Transverse colon (tissue), 4 donors: ENCODE results near the gene GOLM1. TPM values are rescaled to one million over a fixed set of nuclear protein-coding genes. Genes with fewer than 3 reads are reported as not detected.

Source experiments
- DNase-seq: peaks from one replicate; pipeline ENCODE4 v3.0.0-alpha.2; 2019
- H3K27ac ChIP-seq, 4 donors: fragments of 200-600 bp; sonication (generic); 2 replicates each; pipeline ENCODE4 v1.5.1; 2016 to 2018; ENCODE audit warnings: inconsistent platforms in 4 of 4
- H3K27me3 ChIP-seq: fragments of 200-600 bp; sonication (generic); 2 replicates; pipeline ENCODE4 v1.5.1; 2017; ENCODE audit warnings: inconsistent platforms
- H3K36me3 ChIP-seq, 4 donors: fragments of 200-600 bp; sonication (generic); 2 replicates each; pipeline ENCODE4 v1.5.1; 2017 to 2019; ENCODE audit warnings: inconsistent platforms in 4 of 4
- H3K4me1 ChIP-seq, 4 donors: fragments of 200-600 bp; sonication (generic); 2 replicates each; pipeline ENCODE4 v1.5.1; 2017 to 2020; ENCODE audit warnings: inconsistent platforms in 4 of 4
- H3K4me3 ChIP-seq, 4 donors: fragments of 200-600 bp; sonication (generic); 1 replicate in 1 of 4; 2 replicates in 3 of 4; pipeline versions ENCODE4 v1.5.1 to v1.6.1; 2017 to 2019; ENCODE audit warnings: inconsistent platforms in 4 of 4
- H3K9me3 ChIP-seq, 2 donors: fragments of 200-600 bp; sonication (generic); 2 replicates each; pipeline ENCODE4 v1.5.1; 2017 to 2019; ENCODE audit warnings: inconsistent platforms in 2 of 2
- EP300 ChIP-seq: sonication (generic); formaldehyde crosslinking; IDR thresholded peaks from one replicate; pipeline ENCODE4 v1.6.1; 2017; ENCODE audit warnings: antibody characterized with exemption, low read depth
- POLR2A ChIP-seq: fragments of 450-650 bp; IDR thresholded peaks from one replicate; pipeline ENCODE4 v1.6.1; 2016; ENCODE audit warnings: antibody characterized with exemption, mild to moderate bottlenecking, moderate library complexity
- POLR2AphosphoS5 ChIP-seq, 3 donors: sonication (generic); formaldehyde crosslinking; IDR thresholded peaks; one replicate each; pipeline ENCODE4 v1.6.1; 2016; ENCODE audit warnings: antibody characterized with exemption in 3 of 3
- WGBS, 2 donors: methylation state at CpG; one replicate each; pipeline ENCODE4 v1.1.5; 2018; ENCODE audit warnings: low coverage in 1 of 2; 5-methylcytosine and 5-hydroxymethylcytosine counted together
- in situ Hi-C, 4 donors: fragments of 200-750 bp; cut with MboI; loops; one replicate each; pipeline versions ENCODE4 v1.15.0 to v1.15.1; 2017; ENCODE audit warnings: low sequenced_read_pairs in 3 of 4, low pct_ligation_motif_present in 1 of 4, low pct_unique_long_range_greater_than_20kb in 1 of 4
- intact Hi-C: fragments of 100-400 bp; cut with DNase I; formaldehyde crosslinking; loops from one replicate; pipeline ENCODE4 v1.15.1; 2023; ENCODE audit warnings: low total_unique reads
- total RNA-seq, 4 donors: library from RNA; depleted of rRNA; stranded (reverse); fragments of >200 nt; gene quantifications; one replicate each; pipeline ENCODE4 v1.1.0, GENCODE V29; 2016
- TF ChIP-seq, protein P1 (sequence below), 5 experiments: fragments of 200-600 bp in 3 of 5; fragments of 450-650 bp in 2 of 5; sonication (generic) in 3 of 5; IDR thresholded peaks; 1 replicate in 2 of 5; 2 replicates in 3 of 5; pipeline ENCODE4 v1.5.1; 2016 to 2017; ENCODE audit warnings: antibody characterized with exemption in 5 of 5, inconsistent platforms in 3 of 5, mild to moderate bottlenecking in 2 of 5, moderate library complexity in 1 of 5

GOLM1 gene
- total RNA-seq, 4 donors from 2014 or later, result 96.1 to 295 (median 177) TPM

DNA sequence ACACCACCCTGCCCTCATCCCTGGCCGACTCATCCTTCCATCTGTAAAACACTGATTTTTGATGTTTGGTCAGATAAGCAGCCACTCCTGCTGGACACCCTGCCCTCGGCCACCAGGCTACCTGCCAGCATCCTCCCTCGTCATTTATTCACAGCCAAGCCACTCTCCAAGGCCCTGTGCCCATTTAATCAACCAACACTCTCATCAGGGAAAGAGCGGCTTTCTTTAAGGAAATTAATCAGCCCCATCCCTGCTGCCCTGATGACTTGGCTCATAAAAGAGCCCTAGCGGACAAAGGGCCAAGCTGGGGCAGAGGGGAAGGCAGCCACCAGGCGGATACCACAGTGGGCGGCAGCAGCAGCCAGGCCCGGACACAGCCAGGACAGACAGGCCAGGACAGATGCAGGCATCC lies 52.4 kb downstream of the GOLM1 start:
- Histone ChIP-seq H3K36me3 (no peaks in the 10 kb centered on the region), H3K27me3 (no peaks in the 10 kb centered on the region), H3K4me3 (no peak overlapping the region), H3K9me3 (no peaks in the 10 kb centered on the region), H3K4me1 (peaks cover 0 to 6% (median 0%) of the 10 kb centered on the region in 4 donors), H3K27ac (no peak overlapping the region)
- no peak for DNase-seq
- in situ Hi-C loops (no loop called here), intact Hi-C loops (no loop called here)
- TF ChIP-seq POLR2AphosphoS5 (IDR thresholded peaks at IDR 0.05) (no peak), EP300 (no peak), POLR2A (no peak)
- TF ChIP-seq, protein P1, sequence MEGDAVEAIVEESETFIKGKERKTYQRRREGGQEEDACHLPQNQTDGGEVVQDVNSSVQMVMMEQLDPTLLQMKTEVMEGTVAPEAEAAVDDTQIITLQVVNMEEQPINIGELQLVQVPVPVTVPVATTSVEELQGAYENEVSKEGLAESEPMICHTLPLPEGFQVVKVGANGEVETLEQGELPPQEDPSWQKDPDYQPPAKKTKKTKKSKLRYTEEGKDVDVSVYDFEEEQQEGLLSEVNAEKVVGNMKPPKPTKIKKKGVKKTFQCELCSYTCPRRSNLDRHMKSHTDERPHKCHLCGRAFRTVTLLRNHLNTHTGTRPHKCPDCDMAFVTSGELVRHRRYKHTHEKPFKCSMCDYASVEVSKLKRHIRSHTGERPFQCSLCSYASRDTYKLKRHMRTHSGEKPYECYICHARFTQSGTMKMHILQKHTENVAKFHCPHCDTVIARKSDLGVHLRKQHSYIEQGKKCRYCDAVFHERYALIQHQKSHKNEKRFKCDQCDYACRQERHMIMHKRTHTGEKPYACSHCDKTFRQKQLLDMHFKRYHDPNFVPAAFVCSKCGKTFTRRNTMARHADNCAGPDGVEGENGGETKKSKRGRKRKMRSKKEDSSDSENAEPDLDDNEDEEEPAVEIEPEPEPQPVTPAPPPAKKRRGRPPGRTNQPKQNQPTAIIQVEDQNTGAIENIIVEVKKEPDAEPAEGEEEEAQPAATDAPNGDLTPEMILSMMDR (IDR thresholded peaks at IDR 0.05), result no peak
- 54 to 71% methylated on average over 4 to 8 of the region's 8 CpGs for WGBS, 2 donors

DNA sequence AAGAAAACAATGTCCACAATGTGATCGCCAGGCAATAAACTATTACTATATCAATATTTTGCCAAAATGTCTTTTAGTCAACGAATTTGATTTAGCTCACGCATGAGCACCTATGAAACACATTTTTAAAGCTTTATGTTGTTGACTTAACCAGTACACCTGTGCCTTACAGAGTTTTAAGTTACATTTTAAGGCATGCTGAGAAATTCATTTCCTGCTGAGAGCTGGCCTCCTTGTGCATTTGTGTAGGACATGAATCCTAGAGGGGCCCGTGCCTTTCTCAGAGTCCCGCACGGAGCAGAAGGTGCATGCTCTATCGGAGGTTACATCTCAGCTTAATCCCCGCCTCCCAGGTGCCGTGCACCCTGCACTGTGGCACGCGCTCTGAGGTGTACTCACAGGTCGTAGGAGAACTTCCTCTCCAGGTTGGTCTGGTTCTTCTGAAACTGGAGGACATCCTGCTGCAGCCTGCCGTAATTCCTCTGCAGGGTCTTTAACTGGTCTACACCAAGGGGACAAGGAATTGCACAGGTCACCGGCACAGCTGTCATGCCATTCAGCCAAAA lies 53.2 kb downstream of the GOLM1 start:
- no peaks in the 10 kb centered on the region for H3K27me3 ChIP-seq
- TF ChIP-seq, protein P1 (IDR thresholded peaks at IDR 0.05), result no peak
- TF ChIP-seq POLR2AphosphoS5 (IDR thresholded peaks at IDR 0.05) (no peak), POLR2A (no peak), EP300 (no peak)
- no peaks in the 10 kb centered on the region for H3K36me3 ChIP-seq
- in situ Hi-C loops (no loop called here), intact Hi-C loops (no loop called here)
- DNase-seq, result peak; percentile 33
- no peak overlapping the region for H3K4me3 ChIP-seq
- WGBS, 2 donors, result 67 to 68% methylated on average over 3 to 14 of the region's 14 CpGs
- peaks cover 0 to 9% (median 3%) of the 10 kb centered on the region in 4 donors for H3K4me1 ChIP-seq
- H3K27ac ChIP-seq, result no peak overlapping the region
- H3K9me3 ChIP-seq, result no peaks in the 10 kb centered on the region

GRCh38 chr9:86045654-86046053 lies 53.7 kb downstream of the GOLM1 start:
- in situ Hi-C loops (no loop called here), intact Hi-C loops (no loop called here)
- Histone ChIP-seq H3K27me3 (no peaks in the 10 kb centered on the region), H3K4me3 (no peak overlapping the region), H3K36me3 (no peaks in the 10 kb centered on the region), H3K27ac (no peak overlapping the region), H3K4me1 (peaks cover 0 to 11% (median 3%) of the 10 kb centered on the region in 4 donors), H3K9me3 (no peaks in the 10 kb centered on the region)
- DNase-seq, result no peak
- TF ChIP-seq POLR2A, result no peak
- TF ChIP-seq, protein P1 (IDR thresholded peaks at IDR 0.05), result no peak
- TF ChIP-seq EP300, result no peak
- no peak for TF ChIP-seq POLR2AphosphoS5 (IDR thresholded peaks at IDR 0.05)
- 72 to 84% methylated on average over 5 to 6 of the region's 6 CpGs for WGBS, 2 donors

- in situ Hi-C loops (no loop called here), intact Hi-C loops (no loop called here)
- Histone ChIP-seq H3K27me3 (no peaks in the 10 kb centered on the region), H3K27ac (no peak overlapping the region), H3K9me3 (no peaks in the 10 kb centered on the region), H3K4me1 (peaks cover 0 to 11% (median 3%) of the 10 kb centered on the region in 4 donors), H3K36me3 (no peaks in the 10 kb centered on the region), H3K4me3 (no peak overlapping the region)
- TF ChIP-seq EP300, result no peak
- TF ChIP-seq, protein P1 (IDR thresholded peaks at IDR 0.05), result no peak
- WGBS, 2 donors, result 77 to 84% methylated on average over 3 to 4 of the region's 4 CpGs
- DNase-seq, result no peak
Measured at GRCh38 chr9:86043999-86044398, 55.4 kb downstream of the GOLM1 start.
